Activated T-helper 17 cell treated with anti-CD3 and anti-CD28 coated beads, Interleukin-2, amount 50 U/mL, for 72 hours (primary cell): Measurements from ENCODE around the gene RPS15. TPM values are rescaled to one million over a fixed set of nuclear protein-coding genes. Genes with fewer than 3 reads are reported as not detected.
A peak's percentile ranks its signal among the peaks of the same experiment; 100 is the strongest.

Experiments
- ATAC-seq: fragments of 150-1000 bp; cut with Tn5 transposase; replicated peaks from 2 replicates; pipeline ENCODE4 v1.10.0; 2021; ENCODE audit warnings: mild to moderate bottlenecking, moderate library complexity
- H3K27ac Mint-ChIP-seq: one replicate; pipeline ENCODE4 v1.8.0; 2022; ENCODE audit warnings: mixed read lengths
- H3K27me3 Mint-ChIP-seq: one replicate; pipeline ENCODE4 v1.8.0; 2022; ENCODE audit warnings: mixed read lengths
- H3K36me3 Mint-ChIP-seq: one replicate; pipeline ENCODE4 v1.8.0; 2022; ENCODE audit warnings: low read depth, mild to moderate bottlenecking, mixed read lengths
- H3K4me1 Mint-ChIP-seq: one replicate; pipeline ENCODE4 v1.8.0; 2022; ENCODE audit warnings: mixed read lengths
- H3K4me3 Mint-ChIP-seq: one replicate; pipeline ENCODE4 v1.8.0; 2022; ENCODE audit warnings: mild to moderate bottlenecking, mixed read lengths
- H3K9me3 Mint-ChIP-seq: one replicate; pipeline ENCODE4 v1.8.0; 2022; ENCODE audit warnings: mixed read lengths
- total RNA-seq, 2 donors: library from RNA; stranded (reverse); gene quantifications; one replicate each; pipeline ENCODE4 v1.2.3, GENCODE V29; 2022

Gene RPS15
- total RNA-seq, 2 donors from 2014 or later, result 1,611 to 1,688 TPM

- Mint-ChIP-seq H3K27ac (peak within 1 kb of the TSS; percentile 79), H3K4me3 (peak within 1 kb of the TSS; percentile 78), H3K36me3 (peaks cover 15% of the 10 kb centered on the region), H3K9me3 (no peaks in the 10 kb centered on the region), H3K27me3 (no peaks in the 10 kb centered on the region), H3K4me1 (no peaks in the 10 kb centered on the region)
- ATAC-seq, result peak; percentile 99
Observed at GRCh38 chr19:1478934-1479707, 40.9 kb downstream of the RPS15 start, which contains the start of gene C19orf25. Gene C19orf25, minus strand, starts transcription at chr19:1479215. Its CDS starts 312 bp downstream, at chr19:1478903.

GRCh38 chr19:1481224-1481892 lies 43.2 kb downstream of the RPS15 start:
- Mint-ChIP-seq H3K4me1 (no peaks in the 10 kb centered on the region), H3K4me3 (no peak overlapping the region), H3K9me3 (no peaks in the 10 kb centered on the region), H3K27ac (no peak overlapping the region), H3K27me3 (no peaks in the 10 kb centered on the region), H3K36me3 (peaks cover 15% of the 10 kb centered on the region)
- ATAC-seq, result no peak

GRCh38 chr19:1481893-1482360 lies 43.7 kb downstream of the RPS15 start:
- Mint-ChIP-seq H3K36me3 (peaks cover 13% of the 10 kb centered on the region), H3K4me1 (no peaks in the 10 kb centered on the region), H3K9me3 (no peaks in the 10 kb centered on the region), H3K27ac (no peak overlapping the region), H3K27me3 (no peaks in the 10 kb centered on the region), H3K4me3 (no peak overlapping the region)
- no peak for ATAC-seq

- Mint-ChIP-seq H3K27ac (no peak overlapping the region), H3K4me1 (no peaks in the 10 kb centered on the region), H3K9me3 (no peaks in the 10 kb centered on the region), H3K4me3 (no peak overlapping the region), H3K36me3 (peaks cover 7% of the 10 kb centered on the region), H3K27me3 (no peaks in the 10 kb centered on the region)
- ATAC-seq, result no peak
Observed at GRCh38 chr19:1482361-1483130, 44.4 kb downstream of the RPS15 start.

GRCh38 chr19:1483131-1483978 lies 45.2 kb downstream of the RPS15 start:
- no peak overlapping the region for H3K4me3 Mint-ChIP-seq
- H3K9me3 Mint-ChIP-seq, result no peaks in the 10 kb centered on the region
- H3K27ac Mint-ChIP-seq, result no peak overlapping the region
- ATAC-seq, result no peak
- H3K27me3 Mint-ChIP-seq, result no peaks in the 10 kb centered on the region
- H3K36me3 Mint-ChIP-seq, result peaks cover 7% of the 10 kb centered on the region
- H3K4me1 Mint-ChIP-seq, result no peaks in the 10 kb centered on the region

- H3K36me3 Mint-ChIP-seq, result peaks cover 4% of the 10 kb centered on the region
- H3K4me1 Mint-ChIP-seq, result no peaks in the 10 kb centered on the region
- no peak overlapping the region for H3K27ac Mint-ChIP-seq
- ATAC-seq, result no peak
- H3K9me3 Mint-ChIP-seq, result no peaks in the 10 kb centered on the region
- no peak overlapping the region for H3K4me3 Mint-ChIP-seq
- H3K27me3 Mint-ChIP-seq, result no peaks in the 10 kb centered on the region
Observed at GRCh38 chr19:1483979-1484428, 45.8 kb downstream of the RPS15 start.

- H3K9me3 Mint-ChIP-seq, result no peaks in the 10 kb centered on the region
- ATAC-seq, result no peak
- H3K4me3 Mint-ChIP-seq, result no peak overlapping the region
- H3K27ac Mint-ChIP-seq, result no peak overlapping the region
- H3K4me1 Mint-ChIP-seq, result peaks cover 4% of the 10 kb centered on the region
- H3K36me3 Mint-ChIP-seq, result no peaks in the 10 kb centered on the region
- H3K27me3 Mint-ChIP-seq, result no peaks in the 10 kb centered on the region
Observed at GRCh38 chr19:1486720-1487575, 48.8 kb downstream of the RPS15 start.

GRCh38 chr19:1487576-1488281 lies 49.5 kb downstream of the RPS15 start:
- H3K4me1 Mint-ChIP-seq, result peaks cover 4% of the 10 kb centered on the region
- no peaks in the 10 kb centered on the region for H3K9me3 Mint-ChIP-seq
- H3K36me3 Mint-ChIP-seq, result no peaks in the 10 kb centered on the region
- no peak overlapping the region for H3K4me3 Mint-ChIP-seq
- H3K27ac Mint-ChIP-seq, result no peak overlapping the region
- H3K27me3 Mint-ChIP-seq, result no peaks in the 10 kb centered on the region
- ATAC-seq, result no peak

- peaks cover 4% of the 10 kb centered on the region for H3K4me1 Mint-ChIP-seq
- ATAC-seq, result no peak
- no peak overlapping the region for H3K27ac Mint-ChIP-seq
Observed at GRCh38 chr19:1488282-1488601, 50.0 kb downstream of the RPS15 start.

GRCh38 chr19:1489463-1490310 lies 51.5 kb downstream of the RPS15 start:
- Mint-ChIP-seq H3K9me3 (no peaks in the 10 kb centered on the region), H3K27me3 (no peaks in the 10 kb centered on the region), H3K36me3 (no peaks in the 10 kb centered on the region), H3K4me3 (peak overlapping the region; percentile 77), H3K4me1 (peaks cover 4% of the 10 kb centered on the region), H3K27ac (no peak overlapping the region)
- ATAC-seq, result no peak

More at GRCh38 chr19:1488282-1488601, 50.0 kb downstream of the RPS15 start:
- H3K9me3 Mint-ChIP-seq, result no peaks in the 10 kb centered on the region
- no peaks in the 10 kb centered on the region for H3K27me3 Mint-ChIP-seq
- H3K36me3 Mint-ChIP-seq, result no peaks in the 10 kb centered on the region
- H3K4me3 Mint-ChIP-seq, result no peak overlapping the region
